H9 (cell line): ENCODE measurements around the gene RCSD1. TPM values are rescaled to one million over a fixed set of nuclear protein-coding genes. Genes with fewer than 3 reads are reported as not detected.

Source experiments
- DNase-seq: peaks from one replicate; pipeline ENCODE4 v3.0.0-alpha.2; 2017
- H2AFZ ChIP-seq: one replicate; pipeline ENCODE4 v1.6.1; 2013; ENCODE audit warnings: mild to moderate bottlenecking, low read length, control low read depth, moderate library complexity
- H2AK5ac ChIP-seq: 2 replicates; pipeline ENCODE4 v1.6.1; 2013; ENCODE audit warnings: low read length, control low read depth, mixed read lengths; ENCODE audit not compliant: insufficient read length
- H2BK120ac ChIP-seq: one replicate; pipeline ENCODE4 v1.6.1; 2013; ENCODE audit warnings: low read depth, mild to moderate bottlenecking, low read length, control low read depth, inconsistent platforms; ENCODE audit not compliant: poor library complexity, severe bottlenecking
- H2BK12ac ChIP-seq: 2 replicates; pipeline ENCODE4 v1.6.1; 2013; ENCODE audit warnings: low read length, control low read depth, mixed read lengths, low read depth; ENCODE audit not compliant: insufficient read length
- H2BK15ac ChIP-seq: 2 replicates; pipeline ENCODE4 v1.6.1; 2013; ENCODE audit warnings: low read depth, low read length, control low read depth
- H2BK20ac ChIP-seq: one replicate; pipeline ENCODE4 v1.6.1; 2013; ENCODE audit warnings: low read depth, mild to moderate bottlenecking, low read length, control low read depth, inconsistent platforms; ENCODE audit not compliant: poor library complexity, severe bottlenecking
- H2BK5ac ChIP-seq: 2 replicates; pipeline ENCODE4 v1.6.1; 2013; ENCODE audit warnings: low read length, control low read depth, mixed read lengths; ENCODE audit not compliant: insufficient read length
- H3K14ac ChIP-seq: 2 replicates; pipeline ENCODE4 v1.6.1; 2013; ENCODE audit warnings: low read length, control low read depth; ENCODE audit not compliant: insufficient read depth
- H3K18ac ChIP-seq: 2 replicates; pipeline ENCODE4 v1.6.1; 2013; ENCODE audit warnings: low read depth, mild to moderate bottlenecking, mixed read lengths, low read length, control low read depth; ENCODE audit not compliant: insufficient read length
- H3K23ac ChIP-seq: 2 replicates; pipeline ENCODE4 v1.6.1; 2013; ENCODE audit warnings: low read length, control low read depth, mixed read lengths, low read depth; ENCODE audit not compliant: insufficient read length
- H3K23me2 ChIP-seq: 2 replicates; pipeline ENCODE4 v1.6.1; 2013; ENCODE audit warnings: low read depth, mild to moderate bottlenecking, mixed read lengths, low read length, control low read depth; ENCODE audit not compliant: insufficient read length, poor library complexity, severe bottlenecking
- H3K27ac ChIP-seq: 2 replicates; pipeline ENCODE4 v1.5.1; 2013; ENCODE audit warnings: low read length, control low read depth, mixed read lengths, low read depth; ENCODE audit not compliant: insufficient read length
- H3K27me3 ChIP-seq: 2 replicates; pipeline ENCODE4 v1.6.1; 2013; ENCODE audit warnings: low read length, control low read depth, inconsistent platforms; ENCODE audit not compliant: insufficient read depth
- H3K4ac ChIP-seq: 2 replicates; pipeline ENCODE4 v1.6.1; 2013; ENCODE audit warnings: low read depth, mild to moderate bottlenecking, control low read depth, inconsistent platforms, low read length, moderate library complexity
- H3K4me1 ChIP-seq: 2 replicates; pipeline ENCODE4 v1.6.1; 2013; ENCODE audit warnings: low read length, control low read depth, inconsistent platforms; ENCODE audit not compliant: insufficient read depth
- H3K4me2 ChIP-seq: 2 replicates; pipeline ENCODE4 v1.6.1; 2013; ENCODE audit warnings: low read length, control low read depth, mixed read lengths; ENCODE audit not compliant: insufficient read length, insufficient read depth
- H3K56ac ChIP-seq: 2 replicates; pipeline ENCODE4 v1.6.1; 2013; ENCODE audit warnings: low read depth, mild to moderate bottlenecking, mixed read lengths, low read length, control low read depth; ENCODE audit not compliant: insufficient read length
- H3K79me1 ChIP-seq: 2 replicates; pipeline ENCODE4 v1.6.1; 2013; ENCODE audit warnings: low read depth, mild to moderate bottlenecking, moderate library complexity, low read length, control low read depth, inconsistent platforms; ENCODE audit not compliant: insufficient read depth, poor library complexity, severe bottlenecking
- H3K79me2 ChIP-seq: 2 replicates; pipeline ENCODE4 v1.6.1; 2013; ENCODE audit warnings: low read length, control low read depth, inconsistent platforms; ENCODE audit not compliant: insufficient read depth
- H3K9ac ChIP-seq: 2 replicates; pipeline ENCODE4 v1.6.1; 2013; ENCODE audit warnings: low read length, control low read depth, mixed read lengths; ENCODE audit not compliant: insufficient read length; ENCODE audit errors: extremely low read depth
- H3K9me3 ChIP-seq: one replicate; pipeline ENCODE4 v1.6.1; 2013; ENCODE audit warnings: low read depth, low read length, inconsistent platforms; ENCODE audit not compliant: control insufficient read depth
- H3T11ph ChIP-seq: one replicate; pipeline ENCODE4 v1.6.1; 2013; ENCODE audit warnings: mild to moderate bottlenecking, low read length, control low read depth, inconsistent platforms
- H4K20me1 ChIP-seq: one replicate; pipeline ENCODE4 v1.6.1; 2013; ENCODE audit not compliant: control insufficient read depth, insufficient read length, insufficient read depth
- H4K5ac ChIP-seq: 2 replicates; pipeline ENCODE4 v1.6.1; 2013; ENCODE audit warnings: low read depth, mild to moderate bottlenecking, mixed read lengths, low read length, control low read depth; ENCODE audit not compliant: insufficient read length
- H4K8ac ChIP-seq: replicated peaks from 2 replicates; pipeline ENCODE4 v1.6.1; 2013; ENCODE audit warnings: low read length, control low read depth, mixed read lengths, low read depth; ENCODE audit not compliant: insufficient read length
- H4K91ac ChIP-seq: 2 replicates; pipeline ENCODE4 v1.6.1; 2013; ENCODE audit warnings: low read depth, mild to moderate bottlenecking, moderate library complexity, mixed read lengths, low read length, control low read depth; ENCODE audit not compliant: insufficient read length
- H3K27ac Mint-ChIP-seq, 3 experiments: 2 replicates in 2 of 3; 3 replicates in 1 of 3; pipeline ENCODE4 v1.8.0; 2020 to 2021; ENCODE audit warnings: mixed read lengths in 3 of 3, mild to moderate bottlenecking in 1 of 3, moderate library complexity in 1 of 3
- H3K27me3 Mint-ChIP-seq: 2 replicates; pipeline ENCODE4 v1.8.0; 2021; ENCODE audit warnings: low read depth, mild to moderate bottlenecking, moderate library complexity, mixed read lengths
- H3K36me3 Mint-ChIP-seq, 3 experiments: 2 replicates in 2 of 3; 3 replicates in 1 of 3; pipeline ENCODE4 v1.8.0; 2020 to 2021; ENCODE audit warnings: low read depth in 3 of 3, mixed read lengths in 3 of 3; ENCODE audit not compliant: insufficient read depth in 1 of 3
- H3K4me1 Mint-ChIP-seq, 2 experiments: 2 replicates each; pipeline ENCODE4 v1.8.0; 2020; ENCODE audit warnings: mixed read lengths in 2 of 2
- H3K4me3 Mint-ChIP-seq, 2 experiments: 2 replicates in 1 of 2; 3 replicates in 1 of 2; pipeline ENCODE4 v1.8.0; 2020 to 2021; ENCODE audit warnings: mild to moderate bottlenecking in 2 of 2, mixed read lengths in 2 of 2, moderate library complexity in 1 of 2
- H3K9me3 Mint-ChIP-seq, 2 experiments: 2 replicates in 1 of 2; 3 replicates in 1 of 2; pipeline ENCODE4 v1.8.0; 2020; ENCODE audit warnings: mild to moderate bottlenecking in 2 of 2, mixed read lengths in 2 of 2, moderate library complexity in 1 of 2
- CTCF ChIP-seq: fragments of 200-600 bp; sonication (generic); conservative IDR thresholded peaks from 3 replicates; pipeline ENCODE4 v1.8.0; 2021; ENCODE audit warnings: antibody characterized with exemption, mild to moderate bottlenecking
- WGBS: extraction: QIAGEN DNeasy Blood & Tissue Kit; methylation state at CpG from one replicate; pipeline ENCODE4 v1.1.7; 2013; ENCODE audit warnings: missing lambda C conversion rate, low lambda C conversion rate, mixed read lengths; ENCODE audit not compliant: insufficient read length; ENCODE audit errors: extremely low coverage; 5-methylcytosine and 5-hydroxymethylcytosine counted together
- total RNA-seq: library from RNA; stranded (reverse); gene quantifications from 2 replicates; pipeline ENCODE4 v1.2.1, GENCODE V29; 2021

The RCSD1 gene
- total RNA-seq, 1 experiment from 2014 or later = 0.13 TPM

GRCh38 chr1:167678422-167678821 lies 48.4 kb downstream of the RCSD1 start:
- no peak overlapping the region for H4K5ac ChIP-seq
- no CpG with 5 or more reads among the region's 10 CpGs for WGBS
- no peak overlapping the region for H3K9ac ChIP-seq
- DNase-seq = no peak
- no peaks in the 10 kb centered on the region for H3K23me2 ChIP-seq
- no peak overlapping the region for H4K8ac ChIP-seq
- no peak overlapping the region for H2BK12ac ChIP-seq
- no peak for TF ChIP-seq CTCF
- no peak overlapping the region for H3K27ac ChIP-seq
- Mint-ChIP-seq H3K27ac (no peak overlapping the region), H3K4me1 (peaks cover 13% of the 10 kb centered on the region in 2 experiments), H3K36me3 (no peaks in the 10 kb centered on the region), H3K4me3 (no peak overlapping the region), H3K9me3 (no peaks in the 10 kb centered on the region), H3K27me3 (no peaks in the 10 kb centered on the region; the same call in 1 of the 2 replicates)
- no peak overlapping the region for H2BK15ac ChIP-seq
- H3K18ac ChIP-seq = no peak overlapping the region
- no peak overlapping the region for H3K23ac ChIP-seq
- H3K79me2 ChIP-seq = no peaks in the 10 kb centered on the region
- no peak overlapping the region for H2AFZ ChIP-seq
- no peaks in the 10 kb centered on the region for H3K9me3 ChIP-seq
- no peak overlapping the region for H3K56ac ChIP-seq
- no peak overlapping the region for H3T11ph ChIP-seq
- H2AK5ac ChIP-seq = no peak overlapping the region
- H2BK120ac ChIP-seq = no peak overlapping the region
- no peak overlapping the region for H3K14ac ChIP-seq
- H3K27me3 ChIP-seq = no peaks in the 10 kb centered on the region
- H2BK5ac ChIP-seq = no peak overlapping the region
- H3K4me1 ChIP-seq = no peaks in the 10 kb centered on the region
- no peak overlapping the region for H3K4me2 ChIP-seq
- H2BK20ac ChIP-seq = no peak overlapping the region
- no peaks in the 10 kb centered on the region for H4K20me1 ChIP-seq
- H3K4ac ChIP-seq = no peak overlapping the region
- H4K91ac ChIP-seq = no peak overlapping the region
- no peaks in the 10 kb centered on the region for H3K79me1 ChIP-seq
